HEK293 (cell line): Measurements from ENCODE around the gene DNAJC27.

ENCODE experiments used
- CTCF ChIA-PET: fragments of 350-600 bp; formaldehyde crosslinking; extraction: SDS; loops from one replicate; lab custom pipeline; 2021; ENCODE audit warnings: antibody characterized with exemption; lab: Yijun Ruan, JAX
- POLR2A ChIA-PET: fragments of 300-600 bp; formaldehyde crosslinking; extraction: SDS; loops from one replicate; lab custom pipeline; 2020; ENCODE audit warnings: antibody characterized with exemption, inconsistent platforms; lab: Yijun Ruan, JAX
- H3K27ac ChIP-seq: fragments of 200-500 bp; sonication (Bioruptor generic); 2 replicates; pipeline ENCODE4 v1.5.1; 2014; ENCODE audit warnings: low read depth, low read length, control low read depth, inconsistent platforms; ENCODE audit errors: extremely low read depth
- H3K36me3 ChIP-seq, 2 experiments: fragments of 200-500 bp in 1 of 2; sonication (Bioruptor generic) in 1 of 2; 1 replicate in 1 of 2; 2 replicates in 1 of 2; pipeline ENCODE4 v1.5.1; 2014 to 2017; ENCODE audit warnings: inconsistent platforms in 2 of 2, low read length in 2 of 2; ENCODE audit not compliant: control insufficient read depth in 2 of 2, insufficient read depth in 1 of 2
- H3K4me1 ChIP-seq: fragments of 200-500 bp; sonication (Bioruptor generic); 2 replicates; pipeline ENCODE4 v1.5.1; 2014; ENCODE audit warnings: mild to moderate bottlenecking, low read length, inconsistent platforms; ENCODE audit not compliant: control insufficient read depth, insufficient read depth
- H3K4me3 ChIP-seq: 2 replicates; pipeline ENCODE4 v1.5.1; 2011; ENCODE audit warnings: low read depth, mild to moderate bottlenecking, control low read depth, low read length, moderate library complexity
- H3K9me3 ChIP-seq: fragments of 200-500 bp; sonication (Bioruptor generic); 2 replicates; pipeline ENCODE4 v1.5.1; 2014; ENCODE audit warnings: low read depth, low read length, inconsistent platforms; ENCODE audit not compliant: control insufficient read depth, insufficient read depth
- CTCF ChIP-seq: fragments of 450-650 bp; formaldehyde crosslinking; IDR thresholded peaks from 2 replicates; pipeline ENCODE4 v1.5.1; 2016; ENCODE audit warnings: missing biosample characterization, missing genetic modification characterization
- GLIS1 ChIP-seq: fragments of 450-650 bp; formaldehyde crosslinking; IDR thresholded peaks from 2 replicates; pipeline ENCODE4 v1.5.1; 2016; ENCODE audit warnings: missing biosample characterization, missing genetic modification characterization
- IKZF3 ChIP-seq: fragments of 450-650 bp; IDR thresholded peaks from 2 replicates; pipeline ENCODE4 v1.5.0; 2018; ENCODE audit warnings: missing biosample characterization, mild to moderate bottlenecking, missing genetic modification characterization, moderate library complexity
- KLF8 ChIP-seq: fragments of 450-650 bp; formaldehyde crosslinking; IDR thresholded peaks from 2 replicates; pipeline ENCODE4 v1.5.1; 2016; ENCODE audit warnings: missing biosample characterization, missing genetic modification characterization
- REPIN1 ChIP-seq: fragments of 450-650 bp; formaldehyde crosslinking; IDR thresholded peaks from 2 replicates; pipeline ENCODE4 v1.5.1; 2017; ENCODE audit warnings: missing biosample characterization, missing genetic modification characterization, low read depth
- TCF7L2 ChIP-seq: IDR thresholded peaks from 2 replicates; pipeline ENCODE4 v1.6.1; 2011; ENCODE audit warnings: low read depth, mild to moderate bottlenecking, inconsistent platforms, low read length, moderate library complexity, borderline replicate concordance
- WT1 ChIP-seq: fragments of 450-650 bp; formaldehyde crosslinking; IDR thresholded peaks from 2 replicates; pipeline ENCODE4 v1.5.1; 2016; ENCODE audit warnings: missing biosample characterization, missing genetic modification characterization
- ZBTB11 ChIP-seq: fragments of 450-650 bp; formaldehyde crosslinking; conservative IDR thresholded peaks from 2 replicates; pipeline ENCODE4 v1.5.1; 2016; ENCODE audit warnings: low read depth, missing biosample characterization, missing genetic modification characterization
- ZBTB17 ChIP-seq: fragments of 450-650 bp; formaldehyde crosslinking; IDR thresholded peaks from 2 replicates; pipeline ENCODE4 v1.5.1; 2016; ENCODE audit warnings: missing biosample characterization, missing genetic modification characterization
- ZBTB8A ChIP-seq: fragments of 450-650 bp; formaldehyde crosslinking; IDR thresholded peaks from 2 replicates; pipeline ENCODE4 v1.5.1; 2016; ENCODE audit warnings: missing biosample characterization, missing genetic modification characterization
- ZEB2 ChIP-seq: fragments of 450-650 bp; formaldehyde crosslinking; IDR thresholded peaks from 2 replicates; pipeline ENCODE4 v1.5.1; 2016; ENCODE audit warnings: missing biosample characterization, missing genetic modification characterization
- ZFP69B ChIP-seq: fragments of 450-650 bp; formaldehyde crosslinking; IDR thresholded peaks from 2 replicates; pipeline ENCODE4 v1.5.1; 2016; ENCODE audit warnings: missing biosample characterization, missing genetic modification characterization
- ZIC2 ChIP-seq: fragments of 450-650 bp; formaldehyde crosslinking; IDR thresholded peaks from 2 replicates; pipeline ENCODE4 v1.5.1; 2016; ENCODE audit warnings: missing biosample characterization, missing genetic modification characterization
- ZNF133 ChIP-seq: fragments of 450-650 bp; formaldehyde crosslinking; IDR thresholded peaks from 2 replicates; pipeline ENCODE4 v1.5.1; 2016; ENCODE audit warnings: missing biosample characterization, missing genetic modification characterization
- ZNF138 ChIP-seq: fragments of 450-650 bp; formaldehyde crosslinking; IDR thresholded peaks from 2 replicates; pipeline ENCODE4 v1.5.1; 2016; ENCODE audit warnings: missing biosample characterization, missing genetic modification characterization, borderline replicate concordance
- ZNF140 ChIP-seq: fragments of 450-650 bp; formaldehyde crosslinking; IDR thresholded peaks from 2 replicates; pipeline ENCODE4 v1.5.1; 2016; ENCODE audit warnings: missing biosample characterization, missing genetic modification characterization
- ZNF155 ChIP-seq: fragments of 450-650 bp; formaldehyde crosslinking; IDR thresholded peaks from 2 replicates; pipeline ENCODE4 v1.5.1; 2016; ENCODE audit warnings: missing biosample characterization, missing genetic modification characterization
- ZNF169 ChIP-seq: fragments of 450-650 bp; formaldehyde crosslinking; IDR thresholded peaks from 2 replicates; pipeline ENCODE4 v1.5.1; 2016; ENCODE audit warnings: missing biosample characterization, missing genetic modification characterization
- ZNF223 ChIP-seq: fragments of 450-650 bp; formaldehyde crosslinking; IDR thresholded peaks from 2 replicates; pipeline ENCODE4 v1.5.1; 2016; ENCODE audit warnings: missing biosample characterization, missing genetic modification characterization
- ZNF335 ChIP-seq: fragments of 450-650 bp; formaldehyde crosslinking; conservative IDR thresholded peaks from 2 replicates; pipeline ENCODE4 v1.5.1; 2016; ENCODE audit warnings: missing biosample characterization, missing genetic modification characterization
- ZNF341 ChIP-seq: fragments of 450-650 bp; formaldehyde crosslinking; IDR thresholded peaks from 2 replicates; pipeline ENCODE4; 2016; ENCODE audit warnings: low read depth, missing biosample characterization, missing genetic modification characterization
- ZNF423 ChIP-seq: fragments of 450-650 bp; formaldehyde crosslinking; IDR thresholded peaks from 2 replicates; pipeline ENCODE4 v1.5.1; 2016; ENCODE audit warnings: missing biosample characterization, missing genetic modification characterization
- ZNF571 ChIP-seq: fragments of 450-650 bp; formaldehyde crosslinking; IDR thresholded peaks from 2 replicates; pipeline ENCODE4 v1.5.0; 2017; ENCODE audit warnings: missing biosample characterization, missing genetic modification characterization
- ZNF600 ChIP-seq: fragments of 450-650 bp; formaldehyde crosslinking; IDR thresholded peaks from 2 replicates; pipeline ENCODE4 v1.5.1; 2016; ENCODE audit warnings: missing biosample characterization, missing genetic modification characterization
- TF ChIP-seq, protein P1 (sequence below): fragments of 450-650 bp; formaldehyde crosslinking; optimal IDR thresholded peaks from 2 replicates; pipeline ENCODE3; 2016; ENCODE audit warnings: missing biosample characterization, mild to moderate bottlenecking, missing genetic modification characterization
- TF ChIP-seq, protein P2 (sequence below): fragments of 450-650 bp; formaldehyde crosslinking; IDR thresholded peaks from 2 replicates; pipeline ENCODE4 v1.5.1; 2017; ENCODE audit warnings: missing biosample characterization, missing genetic modification characterization

The DNAJC27 gene

GRCh38 chr2:24922556-24922955 is 49.2 kb downstream of the DNAJC27 start (continued):
- no peak for TF ChIP-seq ZBTB11
- TF ChIP-seq ZNF133: no peak

DNA sequence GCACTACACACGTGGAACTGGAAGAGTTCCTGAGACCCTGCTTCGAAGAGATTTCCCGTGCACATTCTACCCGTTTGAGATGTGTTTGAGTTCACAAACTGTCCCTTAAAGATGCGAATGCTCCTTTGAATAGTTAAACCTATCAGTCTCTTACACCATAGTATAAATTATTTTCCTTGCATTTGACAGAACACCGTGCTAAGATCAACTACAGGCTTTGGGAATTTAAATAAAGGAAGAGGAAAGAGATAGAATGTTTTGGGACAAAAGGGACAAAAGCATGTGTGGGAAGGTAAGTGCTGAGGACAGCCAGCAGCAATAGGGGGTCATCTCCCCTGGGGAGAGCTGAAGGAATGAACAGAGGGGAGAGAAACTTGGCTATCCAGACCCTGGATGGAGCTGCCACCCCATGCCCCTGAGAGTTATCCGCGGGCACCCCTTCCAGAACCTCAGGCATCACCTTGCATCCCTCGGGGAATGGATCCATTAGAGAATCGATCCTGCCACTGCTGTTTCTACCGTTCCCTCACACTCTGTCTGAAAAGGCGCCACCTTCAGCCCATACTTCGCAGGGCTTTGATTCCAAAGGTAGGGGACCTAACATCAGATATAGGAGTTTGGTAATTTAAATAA is 50.8 kb downstream of the DNAJC27 start:
- no peaks in the 10 kb centered on the region; the same call in 1 of the 2 replicates for H3K4me1 ChIP-seq
- CTCF ChIA-PET: interaction anchor here (0.5 to 0.8 kb wide), 3 partner anchors 14 to 321 kb away, joined by 3 to 5 read pairs (median 3); no protein-coding TSS in a partner anchor
- POLR2A ChIA-PET: interaction anchor here (0.6 kb wide), 1 partner anchor 10 kb away, joined by 3 read pairs; no protein-coding TSS in a partner anchor
- H3K4me3 ChIP-seq: peak overlapping the region; percentile 61
- no peaks in the 10 kb centered on the region for H3K9me3 ChIP-seq
- peaks cover 0 to 23% of the 10 kb centered on the region in 2 experiments; a peak in 2 of 3 replicates for H3K36me3 ChIP-seq
- H3K27ac ChIP-seq: peak overlapping the region; percentile 47; the same call in 1 of the 2 replicates
- peak; percentile 33; the same call in 1 of the 2 replicates for TF ChIP-seq ZNF341 (tag by site-specific recombination)
- TF ChIP-seq ZBTB8A (tag by site-specific recombination): peak; percentile 62; the same call in 1 of the 2 replicates
- no peak for TF ChIP-seq ZFP69B (tag by site-specific recombination)
- TF ChIP-seq TCF7L2: no peak
- TF ChIP-seq ZNF600 (tag by site-specific recombination): peak; percentile 69
- 0 out of 2 replicates have a peak, but pooled peaks have one; percentile 7 for TF ChIP-seq ZBTB11
- TF ChIP-seq ZNF571 (tag by site-specific recombination): no peak
- TF ChIP-seq, protein P1, sequence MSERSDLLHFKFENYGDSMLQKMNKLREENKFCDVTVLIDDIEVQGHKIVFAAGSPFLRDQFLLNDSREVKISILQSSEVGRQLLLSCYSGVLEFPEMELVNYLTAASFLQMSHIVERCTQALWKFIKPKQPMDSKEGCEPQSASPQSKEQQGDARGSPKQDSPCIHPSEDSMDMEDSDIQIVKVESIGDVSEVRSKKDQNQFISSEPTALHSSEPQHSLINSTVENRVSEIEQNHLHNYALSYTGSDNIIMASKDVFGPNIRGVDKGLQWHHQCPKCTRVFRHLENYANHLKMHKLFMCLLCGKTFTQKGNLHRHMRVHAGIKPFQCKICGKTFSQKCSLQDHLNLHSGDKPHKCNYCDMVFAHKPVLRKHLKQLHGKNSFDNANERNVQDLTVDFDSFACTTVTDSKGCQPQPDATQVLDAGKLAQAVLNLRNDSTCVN (tag by site-specific recombination): peak; percentile 23
- TF ChIP-seq ZNF155 (tag by site-specific recombination): no peak
- no peak for TF ChIP-seq ZNF140 (tag by site-specific recombination)
- TF ChIP-seq ZNF169 (tag by site-specific recombination): no peak
- TF ChIP-seq ZBTB17 (tag by site-specific recombination): peak; percentile 92
- TF ChIP-seq KLF8 (tag by site-specific recombination): 0 out of 2 replicates have a peak, but pooled peaks have one; percentile 8
- TF ChIP-seq WT1: no peak
- TF ChIP-seq IKZF3 (tag by site-specific recombination): peak; percentile 51; the same call in 1 of the 2 replicates
- peak; percentile 35 for TF ChIP-seq CTCF (tag by site-specific recombination)
- TF ChIP-seq GLIS1: peak; percentile 38
- no peak for TF ChIP-seq ZNF223 (tag by site-specific recombination)
- TF ChIP-seq REPIN1 (tag by site-specific recombination): no peak
- TF ChIP-seq ZEB2 (tag by site-specific recombination): 0 out of 2 replicates have a peak, but pooled peaks have one; percentile 36
- TF ChIP-seq ZNF423 (tag by site-specific recombination): no peak
- TF ChIP-seq, protein P2, sequence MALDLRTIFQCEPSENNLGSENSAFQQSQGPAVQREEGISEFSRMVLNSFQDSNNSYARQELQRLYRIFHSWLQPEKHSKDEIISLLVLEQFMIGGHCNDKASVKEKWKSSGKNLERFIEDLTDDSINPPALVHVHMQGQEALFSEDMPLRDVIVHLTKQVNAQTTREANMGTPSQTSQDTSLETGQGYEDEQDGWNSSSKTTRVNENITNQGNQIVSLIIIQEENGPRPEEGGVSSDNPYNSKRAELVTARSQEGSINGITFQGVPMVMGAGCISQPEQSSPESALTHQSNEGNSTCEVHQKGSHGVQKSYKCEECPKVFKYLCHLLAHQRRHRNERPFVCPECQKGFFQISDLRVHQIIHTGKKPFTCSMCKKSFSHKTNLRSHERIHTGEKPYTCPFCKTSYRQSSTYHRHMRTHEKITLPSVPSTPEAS (tag by site-specific recombination): no peak
- peak; percentile 69 for TF ChIP-seq ZNF335 (tag by site-specific recombination)
- peak; percentile 20; the same call in 1 of the 2 replicates for TF ChIP-seq ZIC2 (tag by site-specific recombination)
- TF ChIP-seq ZNF138 (tag by site-specific recombination): no peak
